Endothelial cell of umbilical vein (primary cell): Measurements from ENCODE around the gene FERMT2. TPM values are rescaled to one million over a fixed set of nuclear protein-coding genes. Genes with fewer than 3 reads are reported as not detected.

Experiments
- BruUV-seq: library from RNA; stranded (reverse); fragments of 400-500 nt; replicated peaks from 2 replicates; lab custom pipeline; 2021; lab: Mats Ljungman, UMichigan
- CTCF ChIA-PET: fragments of 300-600, 350-600 bp; sonication (Branson Sonifier 250); formaldehyde crosslinking; loops from one replicate; lab custom pipeline; 2021; ENCODE audit warnings: antibody characterized with exemption, inconsistent platforms; lab: Charles Lee
- POLR2A ChIA-PET: fragments of 300-600, 350-600 bp; sonication (Branson Sonifier 250); formaldehyde crosslinking; loops from one replicate; lab custom pipeline; 2021; ENCODE audit warnings: antibody characterized with exemption, inconsistent platforms; lab: Charles Lee
- DNase-seq: peaks from one replicate; pipeline ENCODE4 v3.0.0-alpha.2; 2011; ENCODE audit warnings: low read depth, low spot score
- FAIRE-seq: peaks from 2 replicates; lab custom pipeline; 2011; peaks lifted over from hg19 to GRCh38; lab: Jason Lieb, UNC
- H2AFZ ChIP-seq: 2 replicates; pipeline ENCODE4 v1.6.0; 2012; ENCODE audit warnings: low read depth, low read length, control low read depth, inconsistent platforms
- H3K27ac ChIP-seq: 2 replicates; pipeline ENCODE4 v1.5.1; 2011; ENCODE audit warnings: low read depth, mild to moderate bottlenecking, control low read depth, low read length, moderate library complexity; ENCODE audit not compliant: insufficient read depth
- H3K27me3 ChIP-seq, 2 experiments: 2 replicates each; pipeline versions ENCODE4 v1.6.0 to v1.6.1; 2011; ENCODE audit warnings: low read length in 2 of 2, mixed read lengths in 1 of 2; ENCODE audit not compliant: control insufficient read depth in 2 of 2, insufficient read depth in 2 of 2
- H3K36me3 ChIP-seq, 2 experiments: 2 replicates in 1 of 2; 3 replicates in 1 of 2; pipeline ENCODE4 v1.5.1; 2011; ENCODE audit warnings: low read length in 2 of 2, mild to moderate bottlenecking in 1 of 2, moderate library complexity in 1 of 2; ENCODE audit not compliant: control insufficient read depth in 2 of 2, insufficient read depth in 2 of 2; ENCODE audit errors: extremely low read depth in 1 of 2
- H3K4me1 ChIP-seq: 3 replicates; pipeline ENCODE4 v1.5.1; 2011; ENCODE audit warnings: mild to moderate bottlenecking, low read length; ENCODE audit not compliant: control insufficient read depth, insufficient read depth; ENCODE audit errors: extremely low read depth
- H3K4me2 ChIP-seq: 2 replicates; pipeline ENCODE4 v1.6.1; 2011; ENCODE audit warnings: low read length, control low read depth, mixed read lengths; ENCODE audit not compliant: insufficient read depth
- H3K4me3 ChIP-seq, 3 experiments: fragments of 200-600 bp in 1 of 3; sonication (generic), shearing (Covaris generic) in 1 of 3; replicated peaks in 1 of 3; 2 replicates each; pipeline ENCODE4 v1.5.1; 2011 to 2016; ENCODE audit warnings: control low read depth in 3 of 3, low read length in 3 of 3, mild to moderate bottlenecking in 2 of 3, inconsistent platforms in 1 of 3, low read depth in 1 of 3, moderate library complexity in 1 of 3; ENCODE audit not compliant: insufficient read depth in 1 of 3
- H3K79me2 ChIP-seq: 2 replicates; pipeline ENCODE4 v1.6.0; 2012; ENCODE audit warnings: low read length, inconsistent platforms; ENCODE audit not compliant: control insufficient read depth, insufficient read depth
- H3K9ac ChIP-seq: replicated peaks from 2 replicates; pipeline ENCODE3; 2011; ENCODE audit warnings: low read length, control low read depth; ENCODE audit not compliant: insufficient read depth; ENCODE audit errors: extremely low read depth
- H3K9me1 ChIP-seq: replicated peaks from 3 replicates; pipeline ENCODE4 v1.6.0; 2011; ENCODE audit warnings: mild to moderate bottlenecking, low read length; ENCODE audit not compliant: control insufficient read depth, insufficient read depth; ENCODE audit errors: extremely low read depth
- H3K9me3 ChIP-seq: replicated peaks from 2 replicates; pipeline ENCODE4 v1.5.1; 2012; ENCODE audit warnings: low read length, inconsistent platforms; ENCODE audit not compliant: control insufficient read depth, insufficient read depth
- H4K20me1 ChIP-seq: replicated peaks from 2 replicates; pipeline ENCODE3; 2011; ENCODE audit warnings: mild to moderate bottlenecking, low read length; ENCODE audit not compliant: control insufficient read depth, insufficient read depth; ENCODE audit errors: extremely low read depth
- EZH2 ChIP-seq: IDR thresholded peaks from 2 replicates; pipeline ENCODE4 v1.6.1; 2012; ENCODE audit warnings: borderline replicate concordance, low read depth, mild to moderate bottlenecking, moderate library complexity, low read length, inconsistent platforms; ENCODE audit not compliant: severe bottlenecking
- FOS ChIP-seq: IDR thresholded peaks from 2 replicates; pipeline ENCODE4 v1.6.1; 2011; ENCODE audit warnings: mild to moderate bottlenecking, low read length, moderate library complexity, borderline replicate concordance; ENCODE audit not compliant: insufficient read depth
- GATA2 ChIP-seq: IDR thresholded peaks from 2 replicates; pipeline ENCODE4 v1.7.0; 2011; ENCODE audit warnings: low read depth, mild to moderate bottlenecking, moderate library complexity, mixed read lengths, low read length; ENCODE audit not compliant: insufficient read length, insufficient read depth
- JUN ChIP-seq: IDR thresholded peaks from 2 replicates; pipeline ENCODE4 v1.6.1; 2011; ENCODE audit warnings: borderline replicate concordance, low read depth; ENCODE audit not compliant: insufficient read length, insufficient read depth
- MYC ChIP-seq: IDR thresholded peaks from one replicate; pipeline ENCODE4 v1.6.1; 2011; ENCODE audit warnings: mild to moderate bottlenecking, low read depth, low read length
- POLR2A ChIP-seq: IDR thresholded peaks from 2 replicates; pipeline ENCODE4 v1.6.1; 2012; ENCODE audit warnings: low read depth, mild to moderate bottlenecking, control low read depth, low read length
- POLR2AphosphoS5 ChIP-seq: IDR thresholded peaks from 2 replicates; pipeline ENCODE4 v1.6.1; 2012; ENCODE audit warnings: low read depth, mild to moderate bottlenecking, control low read depth, low read length, moderate library complexity; ENCODE audit not compliant: insufficient read depth
- dilution Hi-C: fragments of 300-500 bp; cut with MboI; formaldehyde crosslinking; loops from one replicate; pipeline ENCODE4 v1.15.0; 2019; ENCODE audit warnings: low sequenced_read_pairs; ENCODE audit not compliant: extremely low pct_ligation_motif_present
- intact Hi-C: fragments of 100-400 bp; cut with micrococcal nuclease; formaldehyde crosslinking; loops from one replicate; pipeline ENCODE4 v1.10.0; 2022
- polyA plus RNA-seq, 4 experiments: library from polyadenylated mRNA; depleted of rRNA in 3 of 4; stranded (reverse) in 3 of 4; unstranded in 1 of 4; fragments of >200 nt; gene quantifications; 2 replicates each; pipeline versions ENCODE4 v1.2.1 to v1.2.3, GENCODE V29; 2011 to 2012; ENCODE audit warnings: missing spikeins in 1 of 4
- total RNA-seq: library from RNA; stranded (reverse); gene quantifications from 2 replicates; pipeline ENCODE4 v1.2.3, GENCODE V29; 2021
- TF ChIP-seq, protein P1 (sequence below): IDR thresholded peaks from 2 replicates; pipeline ENCODE4 v1.6.1; 2011; ENCODE audit not compliant: insufficient read depth, insufficient read length
- TF ChIP-seq, protein P2 (sequence below), 2 donors: IDR thresholded peaks; 1 replicate in 1 of 2; 2 replicates in 1 of 2; pipeline ENCODE4 v1.5.1; 2011; ENCODE audit warnings: low read length in 2 of 2, mild to moderate bottlenecking in 2 of 2, moderate library complexity in 2 of 2, control low read depth in 1 of 2, inconsistent platforms in 1 of 2, low read depth in 1 of 2; ENCODE audit not compliant: insufficient read depth in 1 of 2; ENCODE audit errors: extremely low read depth in 1 of 2

The FERMT2 gene
- total and polyA plus RNA-seq, 2 donors (not counting 3 experiments of a cell fraction or from before 2014, with no cell fraction given) = 58.7 to 108 TPM

DNA sequence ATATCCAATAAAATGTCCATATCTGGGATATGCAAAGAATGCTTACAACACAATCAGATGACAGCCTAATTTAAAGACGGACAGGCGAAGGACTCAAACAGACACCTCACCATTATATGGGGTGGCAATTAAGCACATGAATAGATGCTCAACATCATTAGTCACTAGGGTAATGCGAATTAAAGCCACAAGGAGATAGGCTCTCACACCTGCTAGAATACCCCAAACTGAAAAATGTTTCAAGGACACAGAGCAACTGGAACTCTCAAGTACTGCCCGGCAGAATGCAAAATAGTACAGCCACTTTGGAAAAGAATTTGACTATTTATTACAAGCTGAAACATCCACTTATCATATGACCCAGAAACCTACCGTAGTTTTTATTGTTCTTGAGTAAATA lies 42.9 kb downstream of the FERMT2 start:
- FAIRE-seq (no peak), DNase-seq (no peak)
- H3K36me3 ChIP-seq = no peaks in the 10 kb centered on the region
- no peak overlapping the region for H3K9ac ChIP-seq
- dilution Hi-C loops (no loop called here), intact Hi-C loops (loop anchor here (2.0 kb wide), 1 partner anchor 43 kb away; the partner anchor contains the start of gene FERMT2)
- no peak overlapping the region for H3K27ac ChIP-seq
- H3K4me2 ChIP-seq = no peak overlapping the region
- H3K9me1 ChIP-seq = no peaks in the 10 kb centered on the region
- peaks cover 40% of the 10 kb centered on the region for H3K4me1 ChIP-seq
- H3K4me3 ChIP-seq = no peak overlapping the region
- no peaks in the 10 kb centered on the region for H3K27me3 ChIP-seq
- no peaks in the 10 kb centered on the region for H3K9me3 ChIP-seq
- no TSS peak for BruUV-seq
- ChIA-PET CTCF (interaction anchor here (0.9 to 1.7 kb wide), 2 partner anchors 40 to 53 kb away, joined by 3 to 6 read pairs; no protein-coding TSS in a partner anchor), POLR2A (no interaction called here)
- no peaks in the 10 kb centered on the region for H4K20me1 ChIP-seq
- no peak overlapping the region for H2AFZ ChIP-seq
- TF ChIP-seq FOS = no peak
- TF ChIP-seq JUN = no peak
- TF ChIP-seq, protein P1, sequence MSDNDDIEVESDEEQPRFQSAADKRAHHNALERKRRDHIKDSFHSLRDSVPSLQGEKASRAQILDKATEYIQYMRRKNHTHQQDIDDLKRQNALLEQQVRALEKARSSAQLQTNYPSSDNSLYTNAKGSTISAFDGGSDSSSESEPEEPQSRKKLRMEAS = no peak
- no peak for TF ChIP-seq POLR2A
- no peak for TF ChIP-seq POLR2AphosphoS5
- TF ChIP-seq EZH2 = no peak
- TF ChIP-seq GATA2 = no peak
- no peak for TF ChIP-seq MYC
- TF ChIP-seq, protein P2, sequence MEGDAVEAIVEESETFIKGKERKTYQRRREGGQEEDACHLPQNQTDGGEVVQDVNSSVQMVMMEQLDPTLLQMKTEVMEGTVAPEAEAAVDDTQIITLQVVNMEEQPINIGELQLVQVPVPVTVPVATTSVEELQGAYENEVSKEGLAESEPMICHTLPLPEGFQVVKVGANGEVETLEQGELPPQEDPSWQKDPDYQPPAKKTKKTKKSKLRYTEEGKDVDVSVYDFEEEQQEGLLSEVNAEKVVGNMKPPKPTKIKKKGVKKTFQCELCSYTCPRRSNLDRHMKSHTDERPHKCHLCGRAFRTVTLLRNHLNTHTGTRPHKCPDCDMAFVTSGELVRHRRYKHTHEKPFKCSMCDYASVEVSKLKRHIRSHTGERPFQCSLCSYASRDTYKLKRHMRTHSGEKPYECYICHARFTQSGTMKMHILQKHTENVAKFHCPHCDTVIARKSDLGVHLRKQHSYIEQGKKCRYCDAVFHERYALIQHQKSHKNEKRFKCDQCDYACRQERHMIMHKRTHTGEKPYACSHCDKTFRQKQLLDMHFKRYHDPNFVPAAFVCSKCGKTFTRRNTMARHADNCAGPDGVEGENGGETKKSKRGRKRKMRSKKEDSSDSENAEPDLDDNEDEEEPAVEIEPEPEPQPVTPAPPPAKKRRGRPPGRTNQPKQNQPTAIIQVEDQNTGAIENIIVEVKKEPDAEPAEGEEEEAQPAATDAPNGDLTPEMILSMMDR (IDR thresholded peaks at IDR 0.05; ENCODE audit: extremely low read depth in 1 of 2, insufficient read depth in 1 of 2, low read depth in 1 of 2, low read length in 2 of 2) = no peak
- H3K79me2 ChIP-seq = peaks cover 70% of the 10 kb centered on the region
